OCI-M2 (cell line): ENCODE data around the gene ROR2.
"Not testable (repeated sequence)": the region's sequence is repeated elsewhere in the genome, so short reads cannot be mapped to it uniquely, and the experiment has no call there.

Source experiments
- DNase-seq: peaks from one replicate; lab custom pipeline; 2025; ENCODE audit not compliant: unreplicated experiment; lab: John Stamatoyannopoulos, UW

ROR2 gene

DNA sequence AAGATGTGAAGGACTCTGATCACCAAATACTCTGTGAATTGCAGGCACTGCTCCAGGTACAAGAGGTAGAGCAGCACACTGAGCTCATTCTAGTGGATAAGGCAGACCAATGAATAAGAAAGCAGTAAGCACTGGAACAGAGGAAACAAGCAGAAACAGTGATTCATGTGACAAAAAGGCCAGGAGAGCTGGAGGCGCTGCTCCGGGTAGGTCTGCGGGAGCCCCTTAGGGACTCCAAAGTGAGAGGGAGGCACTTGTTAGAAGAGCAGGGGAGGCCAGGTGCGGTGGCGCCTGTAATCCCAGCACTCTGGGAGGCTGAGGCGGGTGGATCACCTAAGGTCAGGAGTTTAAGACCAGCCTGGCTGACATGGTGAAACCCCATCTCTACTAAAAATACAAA lies 294.8 kb downstream of the ROR2 start:
- DNase-seq, result no peak

DNA sequence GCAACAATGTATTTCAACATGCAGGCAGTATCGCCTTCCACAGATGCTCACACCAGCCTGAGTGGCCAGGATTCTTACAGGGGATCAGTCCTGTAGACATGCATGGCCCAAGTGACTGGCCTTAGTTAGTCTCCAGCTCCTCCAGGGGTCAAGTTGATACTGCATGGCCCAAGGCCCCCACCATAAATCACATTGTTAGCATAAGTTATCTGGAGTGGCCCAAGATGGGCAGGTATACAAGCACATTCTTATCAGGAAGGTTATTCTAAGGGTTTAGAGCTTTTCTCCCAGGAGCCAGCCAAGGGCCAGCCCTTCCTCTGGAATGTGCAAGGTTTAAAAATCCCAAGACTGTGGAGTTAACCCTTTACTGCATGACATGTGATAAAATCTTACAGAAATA lies 295.5 kb downstream of the ROR2 start:
- DNase-seq, result no peak

DNA sequence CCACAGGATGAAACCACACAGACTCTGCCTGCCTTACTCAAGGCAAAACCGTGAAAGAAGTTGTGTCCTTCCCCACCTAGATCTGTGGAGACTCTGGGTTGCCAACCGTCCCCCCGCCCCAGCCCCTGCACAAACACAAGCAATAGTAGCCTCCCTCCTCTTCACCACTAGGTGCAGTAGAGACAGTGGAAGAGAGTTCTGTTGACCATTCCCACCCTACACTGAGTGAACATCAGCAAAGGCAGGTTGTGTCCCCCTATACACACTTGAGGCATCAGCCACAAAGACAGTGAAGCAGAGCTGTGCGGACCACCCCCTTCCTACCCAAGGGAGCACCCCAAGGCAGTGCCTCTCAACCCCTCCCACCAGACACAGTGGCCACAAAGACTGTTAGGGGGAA lies 302.7 kb downstream of the ROR2 start:
- DNase-seq, result no peak

DNA sequence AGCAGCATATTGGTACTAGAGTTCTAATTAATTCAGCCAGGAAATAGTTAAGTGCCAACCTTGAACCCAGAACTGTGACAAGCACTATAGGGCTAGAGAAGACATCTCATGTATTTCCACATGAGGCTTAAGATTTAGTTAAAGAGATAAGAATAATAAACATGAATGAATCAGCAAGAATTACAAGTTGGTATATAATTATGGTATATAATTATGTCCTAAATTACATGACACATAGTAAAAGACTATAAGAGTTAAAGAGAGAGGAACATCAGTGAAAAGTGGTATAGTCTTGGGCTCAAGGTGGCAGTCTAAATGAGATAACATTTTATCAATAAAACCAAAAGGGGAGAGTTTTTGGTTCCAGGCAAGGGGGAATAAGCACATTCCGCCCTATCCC lies 303.3 kb downstream of the ROR2 start:
- DNase-seq, result no peak

DNA sequence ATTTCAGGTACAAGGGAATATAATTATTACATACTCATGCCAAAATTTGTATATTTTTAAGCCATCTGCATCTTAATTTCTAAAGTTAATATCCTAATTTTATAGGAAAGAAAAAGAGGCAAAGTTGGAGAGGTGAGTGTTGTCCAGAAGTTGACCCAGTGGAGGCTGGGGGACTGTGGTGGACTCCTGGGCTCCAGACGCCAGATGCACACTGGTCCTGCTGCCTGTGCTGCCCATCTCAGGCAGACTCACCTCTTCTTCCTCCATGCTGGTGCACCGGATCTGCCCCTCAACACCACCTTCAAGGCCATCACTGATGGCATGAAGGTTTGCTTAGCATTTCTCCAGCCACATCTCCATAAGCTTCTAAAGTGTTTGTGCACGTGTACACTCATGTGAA lies 305.6 kb downstream of the ROR2 start:
- no peak for DNase-seq

DNA sequence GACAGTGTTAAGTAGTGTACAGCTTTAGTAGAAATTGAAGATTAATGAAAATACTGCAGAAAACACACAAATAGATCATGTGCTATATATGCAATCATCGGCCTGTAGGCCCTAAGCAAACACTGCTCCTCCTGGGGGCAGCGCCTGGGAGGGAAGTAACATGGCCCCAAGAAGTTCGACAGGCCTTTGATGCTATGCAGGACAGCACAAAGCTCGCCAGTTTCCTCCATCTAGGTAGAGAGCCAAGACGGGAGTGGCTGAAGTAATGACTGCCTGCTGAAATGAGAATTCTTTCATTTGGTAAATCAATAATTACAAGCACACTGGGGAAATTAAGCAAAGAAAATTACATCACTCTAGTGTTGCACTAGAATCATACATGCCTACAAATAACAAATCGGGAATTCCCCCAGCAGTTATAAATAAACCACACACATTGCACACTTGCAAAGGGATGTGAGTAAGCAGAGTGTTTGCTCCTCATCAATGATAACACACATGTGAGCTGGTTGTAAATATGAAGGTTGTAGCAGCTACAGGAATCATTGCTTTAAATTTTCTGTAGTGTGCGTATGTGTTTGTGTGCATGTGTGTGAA lies 306.4 kb downstream of the ROR2 start:
- no peak for DNase-seq

DNA sequence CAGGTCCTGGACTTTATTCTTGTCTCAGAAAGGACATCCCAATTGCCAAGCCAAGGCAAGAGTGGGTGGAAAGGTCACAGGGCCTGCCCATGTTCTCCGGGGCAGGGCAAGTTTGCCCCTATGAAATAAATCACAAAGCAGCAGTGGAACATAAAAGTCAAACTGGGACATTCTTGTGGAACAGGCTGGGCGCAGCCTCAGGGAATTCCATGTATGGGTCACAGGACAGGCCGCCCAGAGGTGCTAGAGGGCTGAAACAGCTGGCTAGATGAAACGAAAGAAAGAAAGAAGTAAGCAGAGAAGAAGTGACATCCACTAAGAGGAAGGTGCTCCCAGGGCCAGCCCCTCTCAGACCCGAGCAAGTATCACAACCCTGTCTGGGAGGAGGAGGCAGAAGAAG lies 307.3 kb downstream of the ROR2 start:
- no peak for DNase-seq

DNA sequence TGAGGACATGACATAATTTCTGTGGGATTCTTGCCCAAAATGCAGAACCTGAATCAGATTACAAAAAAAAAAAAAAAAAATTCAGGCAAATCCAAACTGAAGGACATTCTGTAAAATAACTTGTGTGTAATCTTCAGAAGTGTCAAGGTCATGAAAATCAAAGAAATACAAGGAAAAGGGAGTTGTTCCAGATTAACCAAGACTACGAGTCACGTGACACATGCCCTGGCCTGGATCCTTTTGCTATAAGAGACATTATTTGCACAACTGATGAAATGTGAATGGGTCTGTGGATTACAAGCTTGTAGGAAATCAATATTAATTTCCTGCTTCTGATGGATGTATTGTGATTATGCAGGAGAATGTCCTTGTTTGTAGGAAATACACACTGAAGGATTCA lies 309.6 kb downstream of the ROR2 start:
- DNase-seq, result no peak

DNA sequence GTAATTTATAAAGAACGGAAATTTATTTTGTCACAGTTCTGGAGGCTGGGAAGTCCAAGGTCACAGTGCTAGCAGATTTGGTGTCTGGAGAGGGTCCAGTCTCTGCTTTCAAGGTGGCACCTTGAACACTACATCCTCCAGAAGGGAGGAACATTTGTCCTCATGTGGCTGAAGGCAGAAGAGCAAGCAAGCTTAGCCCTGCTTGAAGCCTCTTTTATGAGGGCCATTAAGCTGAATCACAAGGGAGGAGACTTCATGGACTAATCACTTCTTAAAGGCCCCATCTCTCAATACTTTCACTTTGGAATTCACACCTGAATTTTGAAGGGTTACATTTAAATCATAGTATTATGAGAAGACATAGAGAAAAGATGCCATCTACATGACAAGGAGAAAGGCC lies 311.0 kb downstream of the ROR2 start:
- DNase-seq, result no peak

DNA sequence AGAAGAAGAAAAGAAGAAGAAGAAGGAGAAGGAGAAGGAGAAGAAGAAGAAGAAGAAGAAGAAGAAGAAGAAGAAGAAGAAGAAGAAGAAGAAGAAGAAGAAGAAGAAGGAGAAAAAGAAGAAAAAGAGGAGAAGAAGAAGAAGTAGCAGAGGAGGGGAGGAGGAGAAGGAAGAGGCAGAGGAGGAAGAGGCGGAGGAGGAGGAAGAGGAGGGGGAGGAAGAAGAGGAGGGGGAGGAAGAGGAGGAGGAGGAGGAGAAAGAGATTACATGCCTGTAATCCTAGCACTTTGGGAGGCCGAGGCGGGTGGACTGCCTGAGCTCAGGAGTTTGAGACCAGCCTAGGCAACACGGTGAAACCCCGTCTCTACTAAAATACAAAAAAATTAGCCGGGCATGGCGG lies 315.2 kb downstream of the ROR2 start:
- DNase-seq, result not testable (repeated sequence)

DNA sequence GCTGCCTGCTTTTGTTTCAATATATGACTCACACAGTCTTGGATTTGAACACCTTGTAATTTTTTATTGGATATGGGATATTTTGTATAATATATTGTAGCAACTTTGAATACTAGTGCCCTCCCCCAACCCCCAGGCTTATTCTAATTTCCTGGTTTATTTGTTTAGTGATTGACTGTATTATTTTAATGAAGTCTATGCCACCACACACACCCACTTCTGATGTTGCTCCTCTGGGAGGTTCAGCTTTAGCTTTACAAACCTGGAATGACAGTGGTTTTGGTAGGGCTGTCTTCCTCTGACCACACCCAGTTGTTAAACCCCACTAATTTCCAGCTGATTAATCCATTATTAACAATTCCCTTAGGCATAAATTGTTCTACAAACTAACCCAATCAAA lies 320.3 kb downstream of the ROR2 start:
- DNase-seq, result no peak

DNA sequence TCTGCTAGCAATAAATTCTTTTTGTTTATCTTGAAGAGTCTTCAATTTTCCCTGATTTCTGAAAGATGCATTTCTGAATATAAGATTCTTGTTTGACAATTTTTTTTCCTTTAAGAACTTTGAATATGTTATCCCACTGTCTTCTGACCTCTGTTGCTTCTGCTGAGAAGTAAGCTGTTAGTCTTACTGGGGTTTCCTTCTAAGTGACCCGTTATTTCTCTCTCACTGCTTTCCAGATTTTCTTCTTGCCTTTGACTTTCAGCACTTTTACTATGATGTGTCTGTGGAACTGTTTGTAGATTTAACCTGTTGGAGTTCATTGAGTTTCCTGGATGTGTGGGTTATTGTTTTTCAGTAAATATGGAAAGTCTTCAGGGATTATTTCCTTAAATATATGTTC lies 321.1 kb downstream of the ROR2 start:
- DNase-seq, result no peak

DNA sequence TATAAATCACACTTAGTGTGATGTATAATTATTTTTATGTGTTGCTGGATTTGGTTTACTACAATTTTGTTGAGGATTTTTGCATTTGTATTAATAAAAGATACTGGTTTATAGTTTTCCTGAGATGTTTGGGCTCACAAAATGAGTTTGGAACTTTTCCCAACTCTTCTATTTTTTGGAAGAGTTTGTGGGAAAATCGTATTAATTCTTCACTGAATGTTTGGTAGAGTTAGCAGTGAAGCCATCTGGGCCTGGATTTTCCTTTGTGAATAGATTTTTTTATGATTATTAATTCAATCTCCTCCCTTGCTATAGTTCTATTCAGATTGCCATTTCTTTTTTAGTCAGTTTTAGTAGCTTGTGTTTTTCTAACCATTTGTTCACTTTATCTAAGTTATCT lies 324.7 kb downstream of the ROR2 start:
- DNase-seq, result no peak

DNA sequence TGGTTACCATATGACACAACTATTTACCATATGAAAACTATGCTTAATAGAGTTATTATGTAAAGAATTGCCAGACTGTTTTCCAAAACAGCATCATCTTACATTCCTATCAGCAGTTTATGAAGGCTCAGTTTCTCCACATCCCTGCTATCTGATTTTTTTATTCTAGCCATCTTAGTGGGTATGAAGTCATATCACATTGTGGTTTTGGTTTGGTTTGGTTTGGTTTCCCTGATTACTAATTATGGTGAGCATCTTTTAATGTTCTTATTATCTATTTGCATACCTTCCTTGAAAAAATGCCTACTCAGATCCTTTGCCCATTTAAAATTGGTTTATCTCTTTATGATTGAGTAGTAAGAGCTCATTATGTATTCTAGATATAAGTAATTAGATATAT lies 327.0 kb downstream of the ROR2 start:
- no peak for DNase-seq

DNA sequence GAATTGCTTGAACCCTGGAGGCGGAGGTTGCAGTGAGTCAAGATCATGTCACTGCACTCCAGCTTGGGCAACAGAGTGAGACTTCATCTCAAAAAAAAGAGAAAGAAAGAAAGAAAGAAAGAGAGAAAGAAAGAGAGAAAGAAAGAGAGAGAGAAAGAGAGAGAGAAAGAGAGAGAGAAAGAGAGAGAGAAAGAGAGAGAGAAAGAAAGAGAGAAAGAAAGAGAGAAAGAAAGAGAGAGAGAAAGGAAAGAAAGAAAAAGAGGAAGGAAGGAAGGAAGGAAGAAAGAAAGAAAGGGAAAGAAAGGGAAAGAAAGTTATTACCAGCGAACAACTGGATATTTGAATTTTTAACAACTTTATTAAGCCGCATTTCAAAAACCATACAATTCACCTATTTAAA lies 327.9 kb downstream of the ROR2 start:
- not testable (repeated sequence) for DNase-seq

DNA sequence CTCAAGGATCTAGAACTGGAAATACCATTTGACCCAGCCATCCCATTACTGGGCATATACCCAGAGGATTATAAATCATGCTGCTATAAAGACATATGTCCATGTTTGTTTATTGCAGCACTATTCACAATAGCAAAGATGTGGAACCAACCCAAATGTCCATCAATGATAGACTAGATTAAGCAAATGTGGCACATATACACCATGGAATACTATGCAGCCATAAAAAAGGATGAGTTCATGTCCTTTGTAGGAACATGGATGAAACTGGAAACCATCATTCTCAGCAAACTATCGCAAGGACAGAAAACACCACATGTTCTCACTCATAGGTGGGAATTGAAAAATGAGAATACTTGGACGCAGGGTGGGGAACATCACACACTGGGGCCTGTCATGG lies 336.0 kb downstream of the ROR2 start:
- DNase-seq, result not testable (repeated sequence)

DNA sequence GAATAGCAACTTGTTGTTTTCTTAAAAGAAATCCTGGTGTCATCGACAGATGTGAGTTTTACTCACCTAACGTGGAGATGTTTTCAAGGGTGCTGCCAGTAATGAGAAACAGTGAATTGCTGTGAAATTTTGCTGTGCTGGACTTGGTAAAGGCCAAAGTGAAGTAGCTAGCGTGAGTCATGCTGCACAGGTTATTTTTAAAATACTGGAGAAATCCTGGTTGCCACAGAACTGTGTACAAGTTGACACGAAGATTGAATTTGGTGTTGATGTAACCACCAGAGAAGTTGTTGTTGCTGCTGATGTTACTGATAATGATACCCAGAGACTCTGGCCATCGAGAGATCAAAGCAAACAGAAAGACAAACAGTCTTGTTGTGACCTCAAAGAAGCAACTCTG lies 338.4 kb downstream of the ROR2 start:
- DNase-seq, result no peak

DNA sequence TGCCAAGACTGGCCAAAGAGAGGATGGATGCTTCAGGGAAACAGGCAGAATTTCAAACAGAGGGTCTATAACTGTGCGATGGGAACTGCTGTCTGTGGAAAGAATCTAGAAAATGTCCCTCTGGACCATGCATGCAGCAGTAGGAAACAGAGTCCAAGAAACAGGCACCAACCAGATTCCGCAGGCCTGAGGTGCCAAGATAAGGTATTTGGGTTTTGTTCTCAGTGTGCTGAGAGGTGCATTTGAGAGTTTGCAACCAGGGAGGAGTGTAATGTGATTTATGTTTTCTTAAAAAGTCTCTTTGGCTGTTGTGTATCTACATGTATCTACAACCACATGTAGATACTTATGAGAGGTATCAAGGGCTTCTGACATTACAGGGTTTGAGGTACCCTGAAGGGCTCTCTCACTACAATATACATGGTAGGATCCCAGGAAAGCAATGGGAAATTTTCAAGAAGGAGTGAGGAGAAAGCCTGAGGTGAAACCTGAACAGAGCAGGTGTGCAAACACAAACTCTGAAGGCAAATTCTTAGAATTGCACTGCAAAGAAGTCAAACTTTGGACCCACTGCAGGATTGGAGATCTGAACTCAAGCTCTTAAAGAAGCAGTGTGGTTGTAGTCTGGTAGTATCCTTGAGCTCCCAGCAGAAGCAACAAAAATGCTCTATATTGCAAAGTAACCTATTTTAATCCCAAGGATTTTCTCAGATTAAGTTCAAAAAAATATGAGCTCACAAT lies 343.6 kb downstream of the ROR2 start:
- DNase-seq, result no peak

DNA sequence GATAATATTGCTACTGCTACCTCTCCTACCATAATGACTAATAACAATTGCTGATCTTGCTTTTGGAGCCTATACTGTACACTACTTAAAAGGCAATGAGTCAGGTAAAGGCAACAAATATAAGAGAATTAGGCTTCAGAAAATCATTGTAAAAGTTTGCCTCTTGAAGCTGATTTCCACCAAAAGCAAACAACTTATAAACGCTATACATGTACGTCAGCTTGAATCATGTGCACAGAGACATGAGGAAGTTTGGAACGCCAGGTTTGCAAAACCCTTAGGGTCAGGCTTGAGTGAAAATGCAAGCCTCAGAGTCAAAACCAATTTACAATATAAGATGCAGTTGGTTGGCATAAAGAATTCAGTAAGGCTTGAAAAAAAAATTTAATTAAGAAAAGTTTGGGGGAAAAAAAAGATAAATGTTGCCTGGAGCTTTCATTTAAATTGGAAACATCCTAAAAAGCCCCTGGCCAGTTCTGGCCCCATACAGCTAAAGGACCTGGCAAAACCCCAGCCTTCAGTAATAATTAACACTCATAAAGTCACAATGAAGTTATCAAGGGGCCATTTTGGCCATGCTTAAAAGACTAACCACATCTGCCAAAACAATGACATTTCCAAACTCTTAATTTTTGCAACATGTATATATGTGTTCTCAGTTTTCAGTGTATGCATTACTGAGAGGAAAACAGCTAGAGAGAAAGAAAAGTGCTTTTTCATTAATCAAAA lies 345.4 kb downstream of the ROR2 start:
- DNase-seq, result no peak

DNA sequence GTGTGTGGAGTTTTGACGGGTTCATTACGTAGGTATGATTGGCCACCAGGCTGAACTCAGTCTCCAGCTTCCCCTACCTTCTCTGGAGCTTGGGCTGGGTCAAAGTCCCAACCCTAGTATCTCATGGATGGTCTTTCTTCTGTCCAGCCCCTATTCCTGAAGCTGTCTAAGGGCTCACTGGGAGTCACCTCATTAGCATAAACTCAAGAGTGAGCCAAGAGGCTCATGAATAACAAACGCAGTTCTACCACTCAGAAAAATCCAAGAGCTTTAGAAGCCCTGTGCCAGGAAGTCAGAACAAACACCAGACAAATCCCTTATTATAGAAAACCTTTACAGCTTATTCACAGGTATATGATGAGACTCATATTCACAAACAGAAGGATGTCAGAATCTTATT lies 346.1 kb downstream of the ROR2 start:
- no peak for DNase-seq

DNA sequence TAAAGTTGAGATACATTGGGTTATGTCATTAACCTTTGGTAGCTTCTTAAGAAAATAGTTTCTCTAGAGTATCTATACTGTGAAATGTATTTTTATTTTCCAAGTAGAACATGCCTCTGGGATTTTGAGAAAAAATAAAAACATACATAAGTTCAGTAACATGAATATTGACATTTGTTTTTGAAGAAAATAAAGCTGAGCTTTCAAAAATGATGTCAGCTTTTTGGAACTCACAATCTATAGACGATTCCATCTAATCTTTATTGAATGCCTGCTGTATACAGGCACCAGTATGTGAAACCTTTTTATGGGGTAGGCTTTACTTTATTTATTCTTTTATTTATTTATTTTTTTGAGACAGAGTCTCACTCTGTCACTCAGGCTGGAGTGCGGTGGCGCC lies 350.5 kb downstream of the ROR2 start:
- no peak for DNase-seq

DNA sequence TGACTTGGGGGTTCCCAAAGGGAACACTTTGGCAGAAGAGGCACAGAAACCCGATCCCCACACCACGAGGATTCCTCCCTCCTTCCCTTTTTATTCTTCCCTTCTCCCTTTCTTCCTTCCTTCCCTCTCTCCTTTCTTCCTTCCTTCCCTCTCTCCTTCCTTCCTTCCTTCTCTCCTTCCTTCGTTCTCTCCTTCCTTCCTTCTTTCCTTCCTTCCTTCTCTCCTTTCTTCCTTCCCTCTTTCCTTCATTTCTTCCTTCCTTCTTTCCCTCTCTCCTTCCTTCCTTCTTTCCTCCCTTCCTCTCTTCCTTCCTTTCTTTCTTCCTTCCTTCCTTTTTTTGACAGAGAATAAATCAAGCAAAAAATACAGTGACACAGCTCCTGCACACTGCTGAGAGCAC lies 358.4 kb downstream of the ROR2 start:
- DNase-seq, result no peak
